ENCODE data around the gene NNT.
"Not testable (repeated sequence)": the region's sequence is repeated elsewhere in the genome, so short reads cannot be mapped to it uniquely, and the experiment has no call there.

Gene NNT

GRCh38 chr5:43583724-43584123, 19.3 kb upstream of the NNT start:
- DNase-seq (ENCODE audit: low read depth) = no peak

GRCh38 chr5:43584166-43584699, 18.7 kb upstream of the NNT start:
- no peak for DNase-seq (ENCODE audit: low read depth)

GRCh38 chr5:43588842-43589241, 14.1 kb upstream of the NNT start:
- no peak for DNase-seq (ENCODE audit: low read depth)

GRCh38 chr5:43589310-43589709, 13.7 kb upstream of the NNT start:
- no peak for DNase-seq (ENCODE audit: low read depth)

GRCh38 chr5:43590700-43591099, 12.3 kb upstream of the NNT start:
- DNase-seq (ENCODE audit: low read depth) = no peak

GRCh38 chr5:43592363-43592762, 10.6 kb upstream of the NNT start:
- no peak for DNase-seq (ENCODE audit: low read depth)

GRCh38 chr5:43598927-43599326, 4.1 kb upstream of the NNT start:
- not testable (repeated sequence) for DNase-seq (ENCODE audit: low read depth)

- peak; percentile 14 for DNase-seq (ENCODE audit: low read depth)
These were observed 1.3 kb upstream of the NNT start for GRCh38 chr5:43601454-43602260.

- DNase-seq (ENCODE audit: low read depth) = peak; percentile 11
These were observed 601 bp downstream of the NNT start for GRCh38 chr5:43603344-43604217.

- DNase-seq (ENCODE audit: low read depth) = no peak
These were observed 1.7 kb downstream of the NNT start for GRCh38 chr5:43604699-43605098.

GRCh38 chr5:43606351-43606750, 3.4 kb downstream of the NNT start:
- DNase-seq (ENCODE audit: low read depth) = no peak

- DNase-seq (ENCODE audit: low read depth) = no peak
These were observed 5.4 kb downstream of the NNT start for GRCh38 chr5:43608406-43608805.

- DNase-seq (ENCODE audit: low read depth) = no peak
These were observed 6.8 kb downstream of the NNT start for GRCh38 chr5:43609752-43610151.

- no peak for DNase-seq (ENCODE audit: low read depth)
These were observed 10.4 kb downstream of the NNT start for GRCh38 chr5:43613370-43613769.

- no peak for DNase-seq (ENCODE audit: low read depth)
These were observed 12.6 kb downstream of the NNT start for GRCh38 chr5:43615445-43616184.

- no peak for DNase-seq (ENCODE audit: low read depth)
These were observed 13.6 kb downstream of the NNT start for GRCh38 chr5:43616535-43616934.

GRCh38 chr5:43619380-43619779, 16.4 kb downstream of the NNT start:
- DNase-seq (ENCODE audit: low read depth) = no peak

- DNase-seq (ENCODE audit: low read depth) = no peak
These were observed 16.9 kb downstream of the NNT start for GRCh38 chr5:43619911-43620310.

- no peak for DNase-seq (ENCODE audit: low read depth)
These were observed 18.0 kb downstream of the NNT start for GRCh38 chr5:43620944-43621505.

GRCh38 chr5:43622074-43622473, 19.1 kb downstream of the NNT start:
- no peak for DNase-seq (ENCODE audit: low read depth)

GRCh38 chr5:43623048-43623680, 20.2 kb downstream of the NNT start:
- DNase-seq (ENCODE audit: low read depth) = no peak
